Kidney (tissue), 14 donors: ENCODE measurements around the gene IFNL3. TPM values are rescaled to one million over a fixed set of nuclear protein-coding genes. Genes with fewer than 3 reads are reported as not detected.

ENCODE experiments used
- DNase-seq, 5 donors: peaks; one replicate each; pipeline ENCODE4 v3.0.0-alpha.2; 2013 to 2020
- FAIRE-seq: peaks from 2 replicates; lab custom pipeline; 2012; peaks lifted over from hg19 to GRCh38; lab: Jason Lieb, UNC
- H3K27ac ChIP-seq, 2 donors: one replicate each; pipeline ENCODE4 v1.7.0; 2013; ENCODE audit warnings: low read depth in 2 of 2, low read length in 2 of 2, inconsistent platforms in 1 of 2
- H3K27me3 ChIP-seq: one replicate; pipeline ENCODE4 v1.7.1; 2013; ENCODE audit warnings: low read length, inconsistent platforms; ENCODE audit not compliant: control insufficient read depth, insufficient read depth
- H3K36me3 ChIP-seq, 3 donors: one replicate each; pipeline versions ENCODE4 v1.7.0 to v1.7.1; 2013; ENCODE audit warnings: low read length in 3 of 3, control low read depth in 1 of 3, inconsistent platforms in 1 of 3; ENCODE audit not compliant: insufficient read depth in 3 of 3, control insufficient read depth in 2 of 3
- H3K4me1 ChIP-seq, 3 donors: one replicate each; pipeline versions ENCODE4 v1.7.0 to v1.7.1; 2013; ENCODE audit warnings: low read length in 3 of 3, inconsistent platforms in 1 of 3, low read depth in 1 of 3; ENCODE audit not compliant: control insufficient read depth in 2 of 3, insufficient read depth in 2 of 3
- H3K4me3 ChIP-seq, 3 donors: one replicate each; pipeline versions ENCODE4 v1.7.0 to v1.8.1; 2013; ENCODE audit warnings: low read length in 3 of 3, control low read depth in 1 of 3, inconsistent platforms in 1 of 3
- H3K9ac ChIP-seq, 3 donors: one replicate each; pipeline versions ENCODE4 v1.7.0 to v1.7.1; 2013; ENCODE audit warnings: low read length in 3 of 3, control low read depth in 1 of 3, inconsistent platforms in 1 of 3
- H3K9me3 ChIP-seq, 3 donors: one replicate each; pipeline versions ENCODE4 v1.7.0 to v1.7.1; 2013; ENCODE audit warnings: low read length in 3 of 3, control low read depth in 1 of 3, inconsistent platforms in 1 of 3; ENCODE audit not compliant: control insufficient read depth in 2 of 3, insufficient read depth in 1 of 3
- intact Hi-C: fragments of 100-400 bp; cut with DNase I; formaldehyde crosslinking; loops from one replicate; pipeline ENCODE4 v1.11.1; 2022
- polyA plus RNA-seq: library from polyadenylated mRNA; stranded (reverse); fragments of 350-450 nt; fragmentation: Illumina TruSeq; extraction: RNeasy Lipid Tissue Mini Kit (QIAGEN cat#74804); gene quantifications from one replicate; pipeline ENCODE4 v1.2.3, GENCODE V29; 2014; ENCODE audit warnings: low read depth, low replicate concordance; ENCODE audit not compliant: insufficient read depth
- total RNA-seq: library from RNA; stranded (reverse); fragmentation: NEBNext Ultra II Directional; extraction: Animal tissue kit (Norgen Biotek cat#: 25700); gene quantifications from one replicate; pipeline ENCODE4 v1.2.1, GENCODE V29; 2021
- TF ChIP-seq, protein P1 (sequence below): IDR thresholded peaks from 3 replicates; pipeline ENCODE4 v1.5.1; 2012; ENCODE audit warnings: mild to moderate bottlenecking, moderate library complexity, borderline replicate concordance; ENCODE audit not compliant: insufficient read depth; ENCODE audit errors: extremely low read depth
- donor health status: control.
- donor health status: control.
- donor health status: control.
- donor health status: control.
- donor health status: control.
- donor health status: DM: yes; HTN: yes; CAD: no.
- donor health status: Normal renal cell carcinoma (clear cell type).

The IFNL3 gene
- total and polyA plus RNA-seq, 2 donors from 2014 or later: not detected

DNA sequence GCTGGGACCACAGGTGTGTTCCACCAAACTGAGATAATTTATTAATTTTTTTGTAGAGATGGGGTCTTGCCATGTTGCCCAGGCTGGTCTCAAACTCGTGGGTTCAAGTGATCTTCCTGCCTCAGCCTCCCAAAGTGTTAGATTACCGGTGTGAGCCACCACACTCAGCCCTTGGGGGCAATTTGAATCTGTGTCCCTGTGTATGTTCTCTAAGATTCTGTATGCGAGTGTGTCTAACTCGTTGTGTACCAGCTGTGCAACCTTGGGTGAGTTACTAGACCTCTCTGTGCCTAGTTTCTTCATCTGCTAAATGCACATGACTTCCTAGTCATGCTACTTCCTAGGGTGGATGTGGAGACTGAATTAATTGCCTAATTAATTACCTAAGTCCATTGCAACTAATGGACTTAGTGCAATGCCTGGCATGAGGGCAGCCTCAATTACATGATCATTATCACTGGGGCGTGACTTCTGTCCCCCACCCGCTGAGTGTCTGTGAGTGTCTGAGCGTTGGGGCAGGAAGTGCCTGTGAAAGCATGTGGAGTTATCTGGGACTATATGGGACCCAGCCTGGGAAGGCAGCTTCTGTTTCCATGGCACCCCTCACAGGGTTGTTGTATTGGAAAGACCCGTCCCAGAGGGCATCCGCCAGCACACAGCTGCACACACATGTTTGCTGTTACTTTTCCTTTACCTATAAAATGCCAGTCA is 49.8 kb downstream of the IFNL3 start:
- H3K9me3 ChIP-seq: no peaks in the 10 kb centered on the region
- H3K9ac ChIP-seq: no peak overlapping the region
- no peak for FAIRE-seq
- no peak overlapping the region for H3K27ac ChIP-seq
- peaks cover 0 to 7% (median 0%) of the 10 kb centered on the region in 3 donors for H3K4me1 ChIP-seq
- no peak overlapping the region for H3K4me3 ChIP-seq
- intact Hi-C loops: no loop called here
- DNase-seq: peak in 3 of 5 donors; percentile 54 to 60 (median 59)
- H3K27me3 ChIP-seq: peaks cover 4% of the 10 kb centered on the region
- no peaks in the 10 kb centered on the region for H3K36me3 ChIP-seq
- TF ChIP-seq, protein P1, sequence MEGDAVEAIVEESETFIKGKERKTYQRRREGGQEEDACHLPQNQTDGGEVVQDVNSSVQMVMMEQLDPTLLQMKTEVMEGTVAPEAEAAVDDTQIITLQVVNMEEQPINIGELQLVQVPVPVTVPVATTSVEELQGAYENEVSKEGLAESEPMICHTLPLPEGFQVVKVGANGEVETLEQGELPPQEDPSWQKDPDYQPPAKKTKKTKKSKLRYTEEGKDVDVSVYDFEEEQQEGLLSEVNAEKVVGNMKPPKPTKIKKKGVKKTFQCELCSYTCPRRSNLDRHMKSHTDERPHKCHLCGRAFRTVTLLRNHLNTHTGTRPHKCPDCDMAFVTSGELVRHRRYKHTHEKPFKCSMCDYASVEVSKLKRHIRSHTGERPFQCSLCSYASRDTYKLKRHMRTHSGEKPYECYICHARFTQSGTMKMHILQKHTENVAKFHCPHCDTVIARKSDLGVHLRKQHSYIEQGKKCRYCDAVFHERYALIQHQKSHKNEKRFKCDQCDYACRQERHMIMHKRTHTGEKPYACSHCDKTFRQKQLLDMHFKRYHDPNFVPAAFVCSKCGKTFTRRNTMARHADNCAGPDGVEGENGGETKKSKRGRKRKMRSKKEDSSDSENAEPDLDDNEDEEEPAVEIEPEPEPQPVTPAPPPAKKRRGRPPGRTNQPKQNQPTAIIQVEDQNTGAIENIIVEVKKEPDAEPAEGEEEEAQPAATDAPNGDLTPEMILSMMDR: no peak

DNA sequence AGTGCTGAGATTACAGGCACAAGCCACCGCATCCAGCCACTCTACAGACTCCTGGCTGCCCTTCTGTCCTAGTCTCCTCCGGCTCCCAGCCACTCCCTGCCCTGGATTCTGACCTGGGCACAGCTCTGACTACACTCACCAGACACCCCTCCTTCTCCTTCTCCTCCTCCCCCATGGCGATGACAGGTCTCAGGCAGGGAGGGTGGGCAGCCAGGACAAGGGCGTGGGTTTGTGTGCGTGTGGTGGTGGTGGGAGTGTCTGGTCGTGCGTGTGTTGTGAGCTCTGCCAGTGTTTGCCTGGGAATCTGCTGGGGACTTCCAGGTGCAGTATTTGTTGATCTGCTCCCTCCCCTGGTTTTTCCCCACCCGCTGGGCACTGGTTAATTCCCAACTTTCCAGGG is 51.0 kb downstream of the IFNL3 start:
- H3K27ac ChIP-seq: no peak overlapping the region
- intact Hi-C loops: no loop called here
- FAIRE-seq: no peak

More for the DNA sequence above, 51.0 kb downstream of the IFNL3 start:
- Histone ChIP-seq H3K4me3 (no peak overlapping the region), H3K36me3 (no peaks in the 10 kb centered on the region), H3K9me3 (no peaks in the 10 kb centered on the region), H3K4me1 (peaks cover 0 to 5% (median 0%) of the 10 kb centered on the region in 3 donors), H3K9ac (no peak overlapping the region), H3K27me3 (peaks cover 4% of the 10 kb centered on the region)
- DNase-seq: no peak
- TF ChIP-seq, protein P1: no peak

Other genes with a start within 250 kb of the IFNL3 start
- 8.3 TPM for gene FBXO27, start 212.5 kb downstream of the IFNL3 start, total RNA-seq
- 7.8 TPM for gene FBXO27, start 212.5 kb downstream of the IFNL3 start, polyA plus RNA-seq
- gene ACP7, start 160.6 kb downstream of the IFNL3 start, total RNA-seq: not detected
- 0.13 TPM for gene ACP7, start 160.6 kb downstream of the IFNL3 start, polyA plus RNA-seq
- 55.6 TPM for gene PAK4, start 119.2 kb downstream of the IFNL3 start, total RNA-seq
- 52.5 TPM for gene PAK4, start 119.2 kb downstream of the IFNL3 start, polyA plus RNA-seq
- 0.60 TPM for gene NCCRP1, start 48.0 kb downstream of the IFNL3 start, total RNA-seq
- gene NCCRP1, start 48.0 kb downstream of the IFNL3 start, polyA plus RNA-seq: 5.5 TPM
- gene SYCN, start 40.7 kb downstream of the IFNL3 start, total RNA-seq: not detected
- not detected for gene SYCN, start 40.7 kb downstream of the IFNL3 start, polyA plus RNA-seq
- gene IFNL4, start 3.9 kb upstream of the IFNL3 start, total RNA-seq: not detected
- not detected for gene IFNL4, start 3.9 kb upstream of the IFNL3 start, polyA plus RNA-seq
- not detected for gene IFNL2, start 23.4 kb upstream of the IFNL3 start, total RNA-seq
- gene IFNL2, start 23.4 kb upstream of the IFNL3 start, polyA plus RNA-seq: not detected
- gene IFNL1, start 51.4 kb upstream of the IFNL3 start, total RNA-seq: not detected
- gene IFNL1, start 51.4 kb upstream of the IFNL3 start, polyA plus RNA-seq: not detected
- 1.2 TPM for gene LRFN1, start 75.9 kb upstream of the IFNL3 start, total RNA-seq
- gene LRFN1, start 75.9 kb upstream of the IFNL3 start, polyA plus RNA-seq: 0.80 TPM
- gene GMFG, start 91.0 kb upstream of the IFNL3 start, total RNA-seq: 60.7 TPM
- gene GMFG, start 91.0 kb upstream of the IFNL3 start, polyA plus RNA-seq: 52.4 TPM
- 100 TPM for gene SAMD4B, start 97.4 kb upstream of the IFNL3 start, total RNA-seq
- 92.9 TPM for gene SAMD4B, start 97.4 kb upstream of the IFNL3 start, polyA plus RNA-seq
- 37.1 TPM for gene PAF1, start 146.1 kb upstream of the IFNL3 start, total RNA-seq
- 54.0 TPM for gene PAF1, start 146.1 kb upstream of the IFNL3 start, polyA plus RNA-seq
- 50.4 TPM for gene MED29, start 146.4 kb upstream of the IFNL3 start, total RNA-seq
- 32.4 TPM for gene MED29, start 146.4 kb upstream of the IFNL3 start, polyA plus RNA-seq
- 132 TPM for gene ZFP36, start 161.8 kb upstream of the IFNL3 start, total RNA-seq
- 87.9 TPM for gene ZFP36, start 161.8 kb upstream of the IFNL3 start, polyA plus RNA-seq
- gene PLEKHG2, start 167.7 kb upstream of the IFNL3 start, total RNA-seq: 29.7 TPM
- 8.5 TPM for gene PLEKHG2, start 167.7 kb upstream of the IFNL3 start, polyA plus RNA-seq
- gene RPS16, start 190.9 kb upstream of the IFNL3 start, total RNA-seq: 1,461 TPM
- gene RPS16, start 190.9 kb upstream of the IFNL3 start, polyA plus RNA-seq: 1,965 TPM
- gene SUPT5H, start 200.6 kb upstream of the IFNL3 start, total RNA-seq: 123 TPM
- 106 TPM for gene SUPT5H, start 200.6 kb upstream of the IFNL3 start, polyA plus RNA-seq
- 52.4 TPM for gene TIMM50, start 235.8 kb upstream of the IFNL3 start, total RNA-seq
- gene TIMM50, start 235.8 kb upstream of the IFNL3 start, polyA plus RNA-seq: 74.4 TPM